ENCODE measurements around the gene KCTD17. TPM values are rescaled to one million over a fixed set of nuclear protein-coding genes. Genes with fewer than 3 reads are reported as not detected.

Gene KCTD17
- total RNA-seq, 4 donors from 2014 or later, result 0.59 to 31.7 (median 15.4) TPM

DNA sequence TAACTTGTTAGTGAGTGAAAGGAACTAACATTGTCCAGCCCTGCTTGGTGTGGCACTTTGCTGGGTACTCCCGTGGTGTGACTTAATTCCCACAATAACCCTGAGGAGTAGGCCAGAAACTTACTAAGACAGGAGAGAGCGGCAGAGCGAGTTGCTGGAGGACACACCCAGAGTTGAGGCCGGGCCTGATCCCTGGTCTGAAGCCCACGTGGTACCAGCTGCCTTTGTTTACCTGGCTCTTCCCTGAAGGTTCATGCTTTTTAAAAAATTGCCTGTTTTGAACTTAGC lies 31.4 kb upstream of the KCTD17 start:
- TF ChIP-seq POLR2A (IDR thresholded peaks at IDR 0.05), result no peak
- Histone ChIP-seq H3K27me3 (no peaks in the 10 kb centered on the region), H3K36me3 (no peaks in the 10 kb centered on the region), H3K9me3 (no peaks in the 10 kb centered on the region), H3K4me3 (peak overlapping the region; percentile 85 to 97), H3K4me1 (peaks cover 3 to 13% of the 10 kb centered on the region in 2 donors), H3K27ac (peak overlapping the region; percentile 90)
- intact Hi-C loops (cut with DNase I; ENCODE audit: low total_unique reads), result no loop called here
- peak in 1 of 2 donors; percentile 27 for DNase-seq

DNA sequence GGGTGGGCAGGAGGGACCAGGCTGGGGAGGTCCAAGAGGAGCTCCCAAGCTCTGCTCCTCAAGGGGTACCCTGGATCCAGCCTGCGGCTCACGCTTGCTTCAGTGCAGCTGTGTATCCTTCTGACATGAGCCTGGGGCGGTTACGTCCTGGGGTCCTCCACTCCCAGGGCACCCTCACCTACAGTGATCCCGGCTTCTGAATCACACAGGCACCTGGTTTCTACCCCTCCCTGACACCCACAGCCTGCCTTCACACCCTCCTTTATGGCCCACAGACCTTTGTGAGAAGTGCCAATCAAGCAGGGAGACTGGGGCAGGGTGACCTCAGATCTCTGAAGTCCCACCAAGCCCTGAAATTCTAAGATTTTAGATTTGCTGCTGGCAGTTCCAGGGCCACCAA lies 30.5 kb upstream of the KCTD17 start:
- intact Hi-C loops (cut with DNase I; ENCODE audit: low total_unique reads), result no loop called here
- Histone ChIP-seq H3K27me3 (no peaks in the 10 kb centered on the region), H3K9me3 (no peaks in the 10 kb centered on the region), H3K27ac (peak overlapping the region in 1 of 2 donors; percentile 90), H3K36me3 (no peaks in the 10 kb centered on the region), H3K4me1 (peaks cover 3 to 13% of the 10 kb centered on the region in 2 donors), H3K4me3 (no peak overlapping the region)
- no peak for DNase-seq
- TF ChIP-seq, protein P1, sequence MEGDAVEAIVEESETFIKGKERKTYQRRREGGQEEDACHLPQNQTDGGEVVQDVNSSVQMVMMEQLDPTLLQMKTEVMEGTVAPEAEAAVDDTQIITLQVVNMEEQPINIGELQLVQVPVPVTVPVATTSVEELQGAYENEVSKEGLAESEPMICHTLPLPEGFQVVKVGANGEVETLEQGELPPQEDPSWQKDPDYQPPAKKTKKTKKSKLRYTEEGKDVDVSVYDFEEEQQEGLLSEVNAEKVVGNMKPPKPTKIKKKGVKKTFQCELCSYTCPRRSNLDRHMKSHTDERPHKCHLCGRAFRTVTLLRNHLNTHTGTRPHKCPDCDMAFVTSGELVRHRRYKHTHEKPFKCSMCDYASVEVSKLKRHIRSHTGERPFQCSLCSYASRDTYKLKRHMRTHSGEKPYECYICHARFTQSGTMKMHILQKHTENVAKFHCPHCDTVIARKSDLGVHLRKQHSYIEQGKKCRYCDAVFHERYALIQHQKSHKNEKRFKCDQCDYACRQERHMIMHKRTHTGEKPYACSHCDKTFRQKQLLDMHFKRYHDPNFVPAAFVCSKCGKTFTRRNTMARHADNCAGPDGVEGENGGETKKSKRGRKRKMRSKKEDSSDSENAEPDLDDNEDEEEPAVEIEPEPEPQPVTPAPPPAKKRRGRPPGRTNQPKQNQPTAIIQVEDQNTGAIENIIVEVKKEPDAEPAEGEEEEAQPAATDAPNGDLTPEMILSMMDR (IDR thresholded peaks at IDR 0.05), result no peak

DNA sequence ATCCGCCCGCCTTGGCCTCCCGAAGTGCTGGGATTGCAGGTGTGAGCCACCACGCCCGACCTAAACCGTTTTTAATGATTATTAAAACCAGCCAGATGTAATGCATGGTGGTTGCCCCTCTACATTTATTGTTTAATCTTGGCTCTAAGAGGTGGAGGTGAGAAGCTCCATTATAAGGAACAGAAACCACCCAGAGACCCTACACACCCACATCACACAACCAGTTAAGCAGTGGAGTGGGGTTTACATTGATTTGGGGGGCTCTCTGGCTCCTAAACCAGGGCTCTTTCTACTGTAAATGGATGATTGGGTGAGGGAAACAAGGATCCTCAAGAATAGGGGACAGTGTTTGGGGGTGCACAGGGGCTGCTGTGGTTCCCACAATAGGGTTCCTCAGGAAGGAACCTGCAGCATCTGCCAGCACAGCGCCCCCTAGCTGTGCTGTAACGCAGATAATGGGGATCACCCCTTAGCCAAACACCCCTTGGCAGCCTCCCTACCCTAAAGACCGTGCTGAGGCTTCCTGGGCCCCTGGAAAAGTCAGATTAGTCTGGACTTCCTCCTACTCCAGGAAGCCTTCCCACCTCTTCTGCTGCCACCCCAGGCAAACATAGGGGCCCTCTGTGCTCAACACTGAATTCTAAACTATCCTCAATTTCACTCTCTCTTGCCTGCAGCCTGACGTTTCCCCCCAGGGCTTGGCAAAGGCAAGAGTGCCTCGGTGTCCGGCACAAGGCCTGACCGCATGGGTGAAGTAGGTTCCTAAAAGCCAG lies 29.6 kb upstream of the KCTD17 start:
- Histone ChIP-seq H3K4me3 (no peak overlapping the region), H3K36me3 (no peaks in the 10 kb centered on the region), H3K27ac (no peak overlapping the region), H3K27me3 (no peaks in the 10 kb centered on the region), H3K9me3 (no peaks in the 10 kb centered on the region), H3K4me1 (peaks cover 3 to 12% of the 10 kb centered on the region in 2 donors)
- no peak for DNase-seq
- TF ChIP-seq, protein P1 (IDR thresholded peaks at IDR 0.05), result peak; percentile 35 to 65 (median 42)
- no peak for TF ChIP-seq POLR2A (IDR thresholded peaks at IDR 0.05)
- intact Hi-C loops (cut with DNase I; ENCODE audit: low total_unique reads), result no loop called here

DNA sequence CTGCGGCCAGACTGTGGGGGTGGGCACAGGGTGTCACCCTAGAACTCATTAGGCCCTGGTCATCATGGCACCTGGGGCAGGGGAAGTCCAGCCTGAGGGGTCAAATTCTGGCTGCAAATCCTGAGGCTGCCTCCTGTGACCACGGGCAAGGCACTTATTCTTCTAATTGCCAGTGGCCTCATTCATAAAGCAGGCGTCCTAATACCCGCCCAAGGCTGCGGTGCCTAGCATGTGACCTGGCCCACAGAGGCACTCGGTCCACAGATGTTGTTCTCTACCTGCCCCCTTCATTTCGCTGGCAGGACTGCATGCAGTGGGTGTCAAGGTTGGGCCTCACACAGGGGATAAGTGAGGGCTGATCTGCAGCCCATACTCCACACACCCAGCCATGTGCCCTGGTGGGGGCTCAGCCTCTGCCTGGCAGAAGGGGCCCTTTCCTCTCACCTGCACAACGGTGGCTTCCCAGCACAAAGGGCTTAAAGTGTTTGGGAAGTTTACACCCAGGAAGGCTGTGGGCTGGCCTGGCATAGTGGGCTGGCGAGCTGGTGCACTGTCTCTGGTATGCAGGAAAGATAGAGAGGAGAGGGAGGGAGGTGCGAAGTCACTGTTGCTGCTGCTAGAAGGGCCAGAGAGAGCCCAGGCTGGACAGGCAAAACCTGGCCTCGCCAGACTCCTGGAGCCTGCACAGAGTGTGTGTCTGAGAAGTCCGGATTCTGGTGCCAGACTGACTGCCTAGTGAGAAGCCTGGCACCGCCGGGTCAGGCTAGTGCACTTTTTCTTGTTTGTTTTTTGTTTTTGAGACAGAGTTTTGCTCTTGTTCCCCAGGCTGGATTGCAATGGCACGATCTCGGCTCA lies 28.8 kb upstream of the KCTD17 start:
- H3K27ac ChIP-seq, result no peak overlapping the region
- H3K4me1 ChIP-seq, result peaks cover 3 to 6% of the 10 kb centered on the region in 2 donors
- no peaks in the 10 kb centered on the region for H3K9me3 ChIP-seq
- intact Hi-C loops (cut with DNase I; ENCODE audit: low total_unique reads), result no loop called here
- H3K4me3 ChIP-seq, result no peak overlapping the region
- DNase-seq, result no peak
- no peaks in the 10 kb centered on the region for H3K27me3 ChIP-seq
- TF ChIP-seq POLR2A (IDR thresholded peaks at IDR 0.05), result no peak
- TF ChIP-seq, protein P1 (IDR thresholded peaks at IDR 0.05), result no peak
- no peaks in the 10 kb centered on the region for H3K36me3 ChIP-seq

DNA sequence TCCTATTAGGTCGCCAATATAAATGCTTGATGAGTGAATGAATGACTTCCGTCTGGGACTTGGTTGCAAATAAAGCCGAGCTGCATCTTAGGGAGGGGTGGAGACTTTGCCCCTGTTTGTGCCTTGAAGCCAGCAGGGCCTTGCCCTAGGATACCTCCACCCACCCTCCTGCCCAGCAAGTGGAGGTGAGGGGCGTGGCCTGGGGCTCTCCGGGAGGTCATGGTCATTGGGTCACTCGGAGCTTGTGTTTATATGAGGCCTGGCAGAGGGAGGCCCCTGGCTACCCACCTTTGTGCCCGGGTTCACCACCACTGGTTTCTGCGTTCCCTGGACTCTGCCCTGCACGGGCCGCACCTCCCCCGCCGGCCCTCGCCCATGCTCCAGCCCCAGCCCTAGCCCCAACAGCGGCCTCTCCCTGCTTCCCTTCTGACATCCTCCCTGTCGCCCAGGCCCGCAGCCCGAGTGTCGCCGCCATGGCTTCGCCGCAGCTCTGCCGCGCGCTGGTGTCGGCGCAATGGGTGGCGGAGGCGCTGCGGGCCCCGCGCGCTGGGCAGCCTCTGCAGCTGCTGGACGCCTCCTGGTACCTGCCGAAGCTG lies 27.7 kb upstream of the KCTD17 start:
- no peaks in the 10 kb centered on the region for H3K36me3 ChIP-seq
- intact Hi-C loops (cut with DNase I; ENCODE audit: low total_unique reads), result no loop called here
- no peak overlapping the region for H3K27ac ChIP-seq

More for the DNA sequence above, 27.7 kb upstream of the KCTD17 start:
- Histone ChIP-seq H3K9me3 (no peaks in the 10 kb centered on the region), H3K4me1 (peaks cover 0 to 6% of the 10 kb centered on the region in 2 donors), H3K27me3 (no peaks in the 10 kb centered on the region), H3K4me3 (no peak overlapping the region)
- TF ChIP-seq POLR2A (IDR thresholded peaks at IDR 0.05), result no peak
- TF ChIP-seq, protein P1 (IDR thresholded peaks at IDR 0.05), result no peak
- DNase-seq, result no peak
